HEK293 (cell line): ENCODE measurements around the gene PRKACB.

Source experiments
- CTCF ChIA-PET: fragments of 350-600 bp; formaldehyde crosslinking; extraction: SDS; loops from one replicate; lab custom pipeline; 2021; ENCODE audit warnings: antibody characterized with exemption; lab: Yijun Ruan, JAX
- POLR2A ChIA-PET: fragments of 300-600 bp; formaldehyde crosslinking; extraction: SDS; loops from one replicate; lab custom pipeline; 2020; ENCODE audit warnings: antibody characterized with exemption, inconsistent platforms; lab: Yijun Ruan, JAX
- H3K27ac ChIP-seq: fragments of 200-500 bp; sonication (Bioruptor generic); 2 replicates; pipeline ENCODE4 v1.5.1; 2014; ENCODE audit warnings: low read depth, low read length, control low read depth, inconsistent platforms; ENCODE audit errors: extremely low read depth
- H3K36me3 ChIP-seq, 2 experiments: fragments of 200-500 bp in 1 of 2; sonication (Bioruptor generic) in 1 of 2; 1 replicate in 1 of 2; 2 replicates in 1 of 2; pipeline ENCODE4 v1.5.1; 2014 to 2017; ENCODE audit warnings: inconsistent platforms in 2 of 2, low read length in 2 of 2; ENCODE audit not compliant: control insufficient read depth in 2 of 2, insufficient read depth in 1 of 2
- H3K4me1 ChIP-seq: fragments of 200-500 bp; sonication (Bioruptor generic); 2 replicates; pipeline ENCODE4 v1.5.1; 2014; ENCODE audit warnings: mild to moderate bottlenecking, low read length, inconsistent platforms; ENCODE audit not compliant: control insufficient read depth, insufficient read depth
- H3K4me3 ChIP-seq: 2 replicates; pipeline ENCODE4 v1.5.1; 2011; ENCODE audit warnings: low read depth, mild to moderate bottlenecking, control low read depth, low read length, moderate library complexity
- H3K9me3 ChIP-seq: fragments of 200-500 bp; sonication (Bioruptor generic); 2 replicates; pipeline ENCODE4 v1.5.1; 2014; ENCODE audit warnings: low read depth, low read length, inconsistent platforms; ENCODE audit not compliant: control insufficient read depth, insufficient read depth
- EGR2 ChIP-seq: fragments of 450-650 bp; formaldehyde crosslinking; IDR thresholded peaks from 2 replicates; pipeline ENCODE4 v1.5.1; 2016; ENCODE audit warnings: low read depth, missing biosample characterization, missing genetic modification characterization
- HOXC10 ChIP-seq: sonication (generic); formaldehyde crosslinking; IDR thresholded peaks from 2 replicates; pipeline ENCODE4 v1.8.1; 2023; ENCODE audit warnings: mild to moderate bottlenecking, missing genetic modification reagents
- KLF16 ChIP-seq: fragments of 450-650 bp; formaldehyde crosslinking; IDR thresholded peaks from 2 replicates; pipeline ENCODE4 v1.5.1; 2017; ENCODE audit warnings: missing biosample characterization, missing genetic modification characterization
- KLF8 ChIP-seq: fragments of 450-650 bp; formaldehyde crosslinking; IDR thresholded peaks from 2 replicates; pipeline ENCODE4 v1.5.1; 2016; ENCODE audit warnings: missing biosample characterization, missing genetic modification characterization
- MZF1 ChIP-seq: fragments of 450-650 bp; formaldehyde crosslinking; IDR thresholded peaks from 2 replicates; pipeline ENCODE4 v1.5.1; 2017; ENCODE audit warnings: missing biosample characterization, missing genetic modification characterization, borderline replicate concordance
- OVOL3 ChIP-seq: fragments of 450-650 bp; formaldehyde crosslinking; IDR thresholded peaks from 2 replicates; pipeline ENCODE4 v1.5.1; 2016; ENCODE audit warnings: missing biosample characterization, missing genetic modification characterization
- PRDM10 ChIP-seq: fragments of 450-650 bp; formaldehyde crosslinking; IDR thresholded peaks from 2 replicates; pipeline ENCODE4 v1.5.1; 2016; ENCODE audit warnings: missing biosample characterization, missing genetic modification characterization
- TRIM28 ChIP-seq: IDR thresholded peaks from 2 replicates; pipeline ENCODE4 v1.6.1; 2011; ENCODE audit warnings: low read length, control low read depth, borderline replicate concordance
- YY1 ChIP-seq: fragments of 450-650 bp; formaldehyde crosslinking; IDR thresholded peaks from 2 replicates; pipeline ENCODE4 v1.5.1; 2018; ENCODE audit warnings: missing biosample characterization, missing genetic modification characterization
- ZBTB1 ChIP-seq: fragments of 450-650 bp; formaldehyde crosslinking; IDR thresholded peaks from 2 replicates; pipeline ENCODE4 v1.5.1; 2016; ENCODE audit warnings: missing biosample characterization, missing genetic modification characterization
- ZBTB21 ChIP-seq: fragments of 450-650 bp; formaldehyde crosslinking; IDR thresholded peaks from 2 replicates; pipeline ENCODE4 v1.5.1; 2017; ENCODE audit warnings: missing biosample characterization, missing genetic modification characterization
- ZBTB48 ChIP-seq: fragments of 450-650 bp; formaldehyde crosslinking; IDR thresholded peaks from 2 replicates; pipeline ENCODE4 v1.5.1; 2016; ENCODE audit warnings: missing biosample characterization, missing genetic modification characterization
- ZFP3 ChIP-seq: fragments of 450-650 bp; formaldehyde crosslinking; IDR thresholded peaks from 2 replicates; pipeline ENCODE4 v1.5.1; 2016; ENCODE audit warnings: low read depth, missing biosample characterization, missing genetic modification characterization
- ZNF155 ChIP-seq: fragments of 450-650 bp; formaldehyde crosslinking; IDR thresholded peaks from 2 replicates; pipeline ENCODE4 v1.5.1; 2016; ENCODE audit warnings: missing biosample characterization, missing genetic modification characterization
- ZNF19 ChIP-seq: fragments of 450-650 bp; formaldehyde crosslinking; IDR thresholded peaks from 2 replicates; pipeline ENCODE4; 2016; ENCODE audit warnings: missing biosample characterization, missing genetic modification characterization, low read depth
- ZNF266 ChIP-seq: fragments of 450-650 bp; formaldehyde crosslinking; IDR thresholded peaks from 2 replicates; pipeline ENCODE4 v1.5.1; 2016; ENCODE audit warnings: missing biosample characterization, missing genetic modification characterization, low read depth
- ZNF416 ChIP-seq: fragments of 450-650 bp; formaldehyde crosslinking; IDR thresholded peaks from 2 replicates; pipeline ENCODE4 v1.5.1; 2016; ENCODE audit warnings: missing biosample characterization, missing genetic modification characterization
- ZNF518A ChIP-seq: fragments of 450-650 bp; formaldehyde crosslinking; conservative IDR thresholded peaks from 2 replicates; pipeline ENCODE4 v1.5.1; 2016; ENCODE audit warnings: low read depth, missing biosample characterization, missing genetic modification characterization
- ZNF521 ChIP-seq: fragments of 450-650 bp; formaldehyde crosslinking; IDR thresholded peaks from 2 replicates; pipeline ENCODE4 v1.5.1; 2017; ENCODE audit warnings: missing biosample characterization, mild to moderate bottlenecking, missing genetic modification characterization
- ZNF561 ChIP-seq: fragments of 450-650 bp; IDR thresholded peaks from 2 replicates; pipeline ENCODE4 v1.5.1; 2018; ENCODE audit warnings: missing biosample characterization, missing genetic modification characterization, borderline replicate concordance
- ZNF626 ChIP-seq: fragments of 450-650 bp; sonication (Bioruptor Pico); formaldehyde crosslinking; IDR thresholded peaks from 2 replicates; pipeline ENCODE4 v1.5.1; 2018; ENCODE audit warnings: missing biosample characterization, missing genetic modification characterization, inconsistent platforms
- ZNF792 ChIP-seq: fragments of 450-650 bp; formaldehyde crosslinking; IDR thresholded peaks from 2 replicates; pipeline ENCODE4 v1.5.1; 2016; ENCODE audit warnings: missing biosample characterization, missing genetic modification characterization
- ZNF837 ChIP-seq: fragments of 450-650 bp; formaldehyde crosslinking; IDR thresholded peaks from 2 replicates; pipeline ENCODE4 v1.5.1; 2016; ENCODE audit warnings: missing biosample characterization, missing genetic modification characterization
- TF ChIP-seq, protein P1 (sequence below): fragments of 450-650 bp; formaldehyde crosslinking; IDR thresholded peaks from 2 replicates; pipeline ENCODE4 v1.5.1; 2016; ENCODE audit warnings: missing biosample characterization, missing genetic modification characterization

The PRKACB gene

GRCh38 chr1:84165601-84166000, 21.5 kb downstream of the PRKACB start:
- ChIA-PET CTCF (interaction anchor here (0.6 to 0.9 kb wide), 2 partner anchors 23 to 496 kb away, joined by 3 to 4 read pairs; no protein-coding TSS in a partner anchor), POLR2A (no interaction called here)
- Histone ChIP-seq H3K36me3 (no peaks in the 10 kb centered on the region), H3K27ac (no peak overlapping the region), H3K4me1 (no peaks in the 10 kb centered on the region)
- TF ChIP-seq ZBTB21 (tag by site-specific recombination) (no peak), TRIM28 (no peak), KLF16 (tag by site-specific recombination) (no peak), KLF8 (tag by site-specific recombination) (no peak)
- TF ChIP-seq, protein P1, sequence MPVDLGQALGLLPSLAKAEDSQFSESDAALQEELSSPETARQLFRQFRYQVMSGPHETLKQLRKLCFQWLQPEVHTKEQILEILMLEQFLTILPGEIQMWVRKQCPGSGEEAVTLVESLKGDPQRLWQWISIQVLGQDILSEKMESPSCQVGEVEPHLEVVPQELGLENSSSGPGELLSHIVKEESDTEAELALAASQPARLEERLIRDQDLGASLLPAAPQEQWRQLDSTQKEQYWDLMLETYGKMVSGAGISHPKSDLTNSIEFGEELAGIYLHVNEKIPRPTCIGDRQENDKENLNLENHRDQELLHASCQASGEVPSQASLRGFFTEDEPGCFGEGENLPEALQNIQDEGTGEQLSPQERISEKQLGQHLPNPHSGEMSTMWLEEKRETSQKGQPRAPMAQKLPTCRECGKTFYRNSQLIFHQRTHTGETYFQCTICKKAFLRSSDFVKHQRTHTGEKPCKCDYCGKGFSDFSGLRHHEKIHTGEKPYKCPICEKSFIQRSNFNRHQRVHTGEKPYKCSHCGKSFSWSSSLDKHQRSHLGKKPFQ (tag by site-specific recombination) = no peak
- TF ChIP-seq, all 188 proteins: peak for 0
- H3K4me3 ChIP-seq = no peak overlapping the region
- no peaks in the 10 kb centered on the region for H3K9me3 ChIP-seq

- TF ChIP-seq ZNF792 (no peak), ZNF155 (no peak), ZNF518A (no peak), MZF1 (tag by site-specific recombination) (no peak), OVOL3 (tag by site-specific recombination) (no peak), ZNF837 (tag by site-specific recombination) (no peak), ZNF626 (tag by site-specific recombination) (no peak), ZNF19 (tag by site-specific recombination) (no peak), YY1 (tag by site-specific recombination) (no peak)
- H3K36me3 ChIP-seq = no peaks in the 10 kb centered on the region
- CTCF ChIA-PET = no interaction called here
Observed at GRCh38 chr1:84166797-84167196, 22.7 kb downstream of the PRKACB start.

DNA sequence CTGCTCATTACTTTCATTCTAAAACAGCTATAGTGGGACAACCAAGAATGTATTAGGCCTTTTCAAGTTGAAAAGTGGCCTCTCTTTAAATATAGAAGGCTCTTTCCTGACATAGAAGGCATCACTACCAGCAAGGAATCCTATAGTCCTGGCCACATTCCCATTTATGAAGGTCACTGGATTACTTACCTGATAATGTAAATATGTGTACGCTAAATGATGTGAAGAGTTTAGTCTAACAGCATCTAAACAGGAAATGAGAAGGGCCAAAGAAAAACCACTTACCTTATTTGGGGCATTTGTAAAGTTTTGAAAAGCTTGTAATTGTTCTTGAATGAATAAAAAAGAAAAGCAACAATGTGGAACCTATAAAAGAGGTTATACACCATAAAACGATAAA, 24.7 kb downstream of the PRKACB start:
- Histone ChIP-seq H3K36me3 (no peaks in the 10 kb centered on the region), H3K4me3 (no peak overlapping the region), H3K4me1 (no peaks in the 10 kb centered on the region), H3K9me3 (no peaks in the 10 kb centered on the region), H3K27ac (no peak overlapping the region)
- ChIA-PET POLR2A (no interaction called here), CTCF (interaction anchor here (0.9 kb wide), 1 partner anchor 12 kb away, joined by 4 read pairs; no protein-coding TSS in a partner anchor)
- TF ChIP-seq ZFP3 (tag by site-specific recombination) (no peak), ZBTB48 (tag by site-specific recombination) (no peak), ZNF521 (no peak), EGR2 (tag by site-specific recombination) (no peak), ZBTB1 (no peak), ZNF561 (tag by site-specific recombination) (no peak), ZNF626 (tag by site-specific recombination) (no peak), HOXC10 (CRISPR knock-in tag) (no peak), PRDM10 (tag by site-specific recombination) (no peak), ZNF266 (no peak), ZNF792 (no peak), ZNF416 (tag by site-specific recombination) (no peak)

More at GRCh38 chr1:84166797-84167196, 22.7 kb downstream of the PRKACB start:
- POLR2A ChIA-PET = no interaction called here
- H3K9me3 ChIP-seq = no peaks in the 10 kb centered on the region
- no peaks in the 10 kb centered on the region for H3K4me1 ChIP-seq
- H3K27ac ChIP-seq = no peak overlapping the region
- H3K4me3 ChIP-seq = no peak overlapping the region
